Motor neuron (in vitro differentiated cells): ENCODE data around the gene AATK. TPM values are rescaled to one million over a fixed set of nuclear protein-coding genes. Genes with fewer than 3 reads are reported as not detected.
"Not testable (repeated sequence)": the region's sequence is repeated elsewhere in the genome, so short reads cannot be mapped to it uniquely, and the experiment has no call there.

Experiments
- ATAC-seq, 8 experiments: fragments of 200-7000 bp; cut with Tn5 transposase; replicated peaks in 6 of 8; 2 replicates each; pipeline ENCODE4 v1.8.0; 2021; ENCODE audit warnings: mild to moderate bottlenecking in 8 of 8, moderate library complexity in 8 of 8
- H3K27ac ChIP-seq, 2 donors: fragments of 250-450 bp; sonication (Bioruptor Pico); 2 replicates each; pipeline ENCODE4 v1.9.0; 2021; ENCODE audit warnings: antibody characterized with exemption in 2 of 2, mild to moderate bottlenecking in 2 of 2, moderate library complexity in 1 of 2
- H3K4me1 ChIP-seq, 2 donors: fragments of 250-450 bp; sonication (Bioruptor Pico); replicated peaks in 1 of 2; 2 replicates each; pipeline ENCODE4 v1.6.1; 2021; ENCODE audit warnings: antibody characterized with exemption in 2 of 2, mild to moderate bottlenecking in 2 of 2, moderate library complexity in 1 of 2
- H3K4me3 ChIP-seq, 5 donors: fragments of 250-450 bp; sonication (Bioruptor Pico); 2 replicates each; pipeline ENCODE4 v1.9.0; 2021; ENCODE audit warnings: antibody characterized with exemption in 5 of 5, mild to moderate bottlenecking in 5 of 5, moderate library complexity in 4 of 5
- WGBS, 10 experiments: fragments of 450-650 bp; shearing (Covaris generic); methylation state at CpG; one replicate each; pipeline ENCODE4 v1.0.0; 2022; 5-methylcytosine and 5-hydroxymethylcytosine counted together
- in situ Hi-C, 9 experiments: fragments of 400-800 bp; cut with MboI; loops; one replicate each; pipeline ENCODE4 v1.15.0; 2021; ENCODE audit warnings: low sequenced_read_pairs in 9 of 9, low pct_unique_long_range_greater_than_20kb in 2 of 9; ENCODE audit not compliant: unreplicated experiment in 9 of 9
- total RNA-seq, 8 experiments: library from RNA; unstranded; fragments of 300-600 nt; gene quantifications; 2 replicates each; pipeline versions ENCODE4 v1.2.3 to v1.2.4, GENCODE V29; 2022

The AATK gene
- total RNA-seq, 8 experiments from 2014 or later, result 0.36 to 8.1 (median 3.9) TPM

- no peak overlapping the region for H3K27ac ChIP-seq
- ATAC-seq, result peak in 1 of 8 experiments; percentile 16
- H3K4me1 ChIP-seq, result peaks cover 12 to 16% of the 10 kb centered on the region in 2 donors
- H3K4me3 ChIP-seq, result no peak overlapping the region
- in situ Hi-C loops, result no loop called here
- 80% methylated on average over 4 of the region's 32 CpGs; no CpG with 5 or more reads in 9 of the 10 experiments for WGBS, 10 experiments
Observed at GRCh38 chr17:81160747-81161453, 5.1 kb downstream of the AATK start.

- in situ Hi-C loops, result no loop called here
- Histone ChIP-seq H3K27ac (no peak overlapping the region), H3K4me3 (no peak overlapping the region), H3K4me1 (peaks cover 9 to 11% of the 10 kb centered on the region in 2 donors)
- WGBS, 10 experiments, result no CpG with 5 or more reads among the region's 28 CpGs
- ATAC-seq, result no peak
Observed at GRCh38 chr17:81160306-81160705, 5.7 kb downstream of the AATK start.

GRCh38 chr17:81159611-81160265 lies 6.3 kb downstream of the AATK start:
- no peak overlapping the region for H3K4me3 ChIP-seq
- in situ Hi-C loops, result no loop called here

GRCh38 chr17:81158688-81159590 lies 7.1 kb downstream of the AATK start:
- Histone ChIP-seq H3K27ac (no peak overlapping the region), H3K4me3 (no peak overlapping the region), H3K4me1 (no peaks in the 10 kb centered on the region)
- no peak for ATAC-seq
- 83 to 94% (median 92%) methylated on average over 1 to 8 of the region's 43 CpGs; no CpG with 5 or more reads in 7 of the 10 experiments for whole genome bisulfite sequencing, 10 experiments
- in situ Hi-C loops, result no loop called here

More at GRCh38 chr17:81159611-81160265, 6.3 kb downstream of the AATK start:
- ATAC-seq, result no peak
- H3K4me1 ChIP-seq, result peaks cover 4 to 6% of the 10 kb centered on the region in 2 donors
- H3K27ac ChIP-seq, result no peak overlapping the region
- 80% methylated on average over 1 to 2 of the region's 25 CpGs; no CpG with 5 or more reads in 8 of the 10 experiments for WGBS, 10 experiments

- in situ Hi-C loops, result no loop called here
- Histone ChIP-seq H3K4me1 (no peaks in the 10 kb centered on the region), H3K27ac (no peak overlapping the region), H3K4me3 (no peak overlapping the region)
- no peak for ATAC-seq
- WGBS, 10 experiments, result 57 to 91% (median 78%) methylated on average over 2 to 16 of the region's 39 CpGs; no CpG with 5 or more reads in 3 of the 10 experiments
Observed at GRCh38 chr17:81157848-81158687, 8.0 kb downstream of the AATK start.

GRCh38 chr17:81156866-81157805 lies 8.9 kb downstream of the AATK start:
- no peaks in the 10 kb centered on the region for H3K4me1 ChIP-seq
- no peak overlapping the region for H3K27ac ChIP-seq
- H3K4me3 ChIP-seq, result no peak overlapping the region
- peak in 1 of 8 experiments; percentile 6 for ATAC-seq
- 30 to 100% (median 90%) methylated on average over 1 to 7 of the region's 38 CpGs; no CpG with 5 or more reads in 6 of the 10 experiments for WGBS, 10 experiments
- in situ Hi-C loops, result no loop called here

- H3K27ac ChIP-seq, result no peak overlapping the region
- H3K4me3 ChIP-seq, result no peak overlapping the region
- no peak for ATAC-seq
- in situ Hi-C loops, result no loop called here
- 73 to 100% (median 98%) methylated on average over 1 to 14 of the region's 18 CpGs for WGBS, 10 experiments
- no peaks in the 10 kb centered on the region for H3K4me1 ChIP-seq
Observed at GRCh38 chr17:81154961-81155360, 11.1 kb downstream of the AATK start.

- H3K4me1 ChIP-seq, H3K27ac ChIP-seq, ATAC-seq, H3K4me3 ChIP-seq, in situ Hi-C loops: not testable (repeated sequence)
- 45 to 93% (median 81%) methylated on average over 4 to 8 of the region's 9 CpGs; no CpG with 5 or more reads in 1 of the 10 experiments for WGBS, 10 experiments
Observed at GRCh38 chr17:81154016-81154415, 12.0 kb downstream of the AATK start.

- H3K27ac ChIP-seq, result no peak overlapping the region
- ATAC-seq, result peak in 3 of 8 experiments; percentile 59 to 98 (median 96)
- H3K4me3 ChIP-seq, result no peak overlapping the region
- 39 to 90% (median 76%) methylated on average over 3 to 14 of the region's 17 CpGs; no CpG with 5 or more reads in 4 of the 10 experiments for WGBS, 10 experiments
- in situ Hi-C loops, result no loop called here
- no peaks in the 10 kb centered on the region for H3K4me1 ChIP-seq
Observed at GRCh38 chr17:81153340-81153803, 12.6 kb downstream of the AATK start.

- H3K27ac ChIP-seq, result no peak overlapping the region
- in situ Hi-C loops, result no loop called here
- 55 to 100% (median 83%) methylated on average over 1 to 7 of the region's 8 CpGs; no CpG with 5 or more reads in 3 of the 10 experiments for WGBS, 10 experiments
- H3K4me3 ChIP-seq, result no peak overlapping the region
- ATAC-seq, result no peak
- H3K4me1 ChIP-seq, result no peaks in the 10 kb centered on the region
Observed at GRCh38 chr17:81152288-81152828, 13.7 kb downstream of the AATK start.

- WGBS, 10 experiments, result no CpG with 5 or more reads among the region's 13 CpGs
- H3K4me1 ChIP-seq, result no peaks in the 10 kb centered on the region
- H3K27ac ChIP-seq, result no peak overlapping the region
- in situ Hi-C loops, result no loop called here
- no peak overlapping the region for H3K4me3 ChIP-seq
- no peak for ATAC-seq
Observed at GRCh38 chr17:81151278-81151677, 14.7 kb downstream of the AATK start.
